GM19455 (cell line): ENCODE data around the gene GSTP1.
A peak's percentile ranks its signal among the peaks of the same experiment; 100 is the strongest.
"Not testable (repeated sequence)": the region's sequence is repeated elsewhere in the genome, so short reads cannot be mapped to it uniquely, and the experiment has no call there.

Source experiments
- ATAC-seq: cut with Tn5 transposase; IDR thresholded peaks from one replicate; pipeline ENCODE4 v1.9.1; 2021; ENCODE audit not compliant: unreplicated experiment

Gene GSTP1

DNA sequence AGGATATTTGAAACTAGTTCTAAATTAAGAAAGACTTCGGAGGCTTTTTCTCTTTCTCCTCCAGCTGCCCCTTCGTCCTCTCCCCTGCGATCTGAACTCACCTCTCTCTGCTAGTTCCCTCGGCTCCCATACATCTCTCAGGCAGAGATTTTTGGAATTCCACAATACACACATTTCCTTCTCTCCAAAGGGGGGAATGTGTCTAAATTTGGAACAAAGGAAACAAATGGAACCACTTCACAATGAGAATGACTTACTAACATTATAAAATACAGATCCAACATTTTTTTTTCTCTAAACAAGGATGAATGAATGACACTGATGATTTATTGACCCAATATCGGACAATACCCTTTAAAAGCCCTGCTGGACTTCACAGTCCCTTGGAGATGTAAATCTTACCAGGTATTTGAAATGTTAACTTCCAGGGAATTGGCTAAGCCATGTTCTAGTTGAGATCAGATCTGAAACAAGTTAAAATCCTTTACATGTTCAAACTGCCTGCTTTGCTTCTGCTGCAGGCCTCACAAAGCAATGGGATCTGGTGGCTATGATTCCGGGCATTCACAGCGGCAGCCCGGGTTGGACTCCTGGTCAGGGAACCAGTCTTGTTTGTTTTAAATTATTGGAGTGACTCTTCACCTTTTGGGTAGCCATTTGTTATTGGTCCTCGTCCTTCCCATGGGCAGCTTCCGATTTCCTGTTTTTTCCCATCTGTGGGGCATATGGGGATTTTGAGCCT is 20.5 kb upstream of the GSTP1 start:
- no peak for ATAC-seq

- ATAC-seq = not testable (repeated sequence)
Observed at GRCh38 chr11:67563705-67564114, 19.9 kb upstream of the GSTP1 start.

DNA sequence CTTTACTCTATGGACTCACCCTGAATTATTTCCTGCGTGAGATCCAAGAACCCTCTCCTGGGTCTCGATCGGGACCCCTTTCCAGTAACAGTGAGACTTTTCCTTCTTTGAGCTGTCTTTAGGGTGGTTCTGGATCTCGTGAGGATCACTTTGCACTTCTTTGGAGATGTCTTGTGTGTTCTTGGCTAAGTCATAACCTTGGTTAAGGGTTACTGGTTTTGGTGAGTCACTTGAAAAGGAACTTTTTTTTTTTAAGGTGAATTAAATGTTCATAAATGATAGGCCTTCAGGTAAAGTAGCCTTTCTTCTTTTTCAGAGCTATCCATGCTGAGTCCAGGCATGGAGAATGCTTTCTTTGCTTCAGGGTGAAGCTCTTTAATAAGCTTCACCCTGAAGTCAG is 19.4 kb upstream of the GSTP1 start:
- ATAC-seq = no peak

- ATAC-seq = no peak
Observed at GRCh38 chr11:67571443-67571842, 12.2 kb upstream of the GSTP1 start.

- ATAC-seq = no peak
Observed at GRCh38 chr11:67572305-67572704, 11.3 kb upstream of the GSTP1 start.

GRCh38 chr11:67572747-67573419 is 10.7 kb upstream of the GSTP1 start:
- ATAC-seq = no peak

DNA sequence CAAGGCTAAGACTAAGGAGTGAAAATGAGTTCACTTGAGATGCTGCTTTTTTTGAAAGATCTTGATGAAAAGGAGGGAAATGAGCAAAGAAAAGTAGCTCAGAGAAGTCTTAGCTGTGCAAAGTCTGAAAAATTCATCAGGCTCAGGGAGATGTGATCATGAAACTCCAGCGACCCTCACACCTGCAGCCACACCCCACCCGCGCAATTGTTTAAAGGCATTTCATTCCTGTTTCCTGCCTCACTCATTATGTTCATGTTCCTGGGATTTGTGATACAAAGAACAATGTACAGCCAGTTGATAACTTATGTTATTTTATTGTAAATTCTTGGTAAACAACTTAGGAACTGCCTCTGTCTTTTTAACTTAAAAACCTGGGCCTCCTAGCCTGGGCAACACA is 8.7 kb upstream of the GSTP1 start:
- ATAC-seq = no peak

DNA sequence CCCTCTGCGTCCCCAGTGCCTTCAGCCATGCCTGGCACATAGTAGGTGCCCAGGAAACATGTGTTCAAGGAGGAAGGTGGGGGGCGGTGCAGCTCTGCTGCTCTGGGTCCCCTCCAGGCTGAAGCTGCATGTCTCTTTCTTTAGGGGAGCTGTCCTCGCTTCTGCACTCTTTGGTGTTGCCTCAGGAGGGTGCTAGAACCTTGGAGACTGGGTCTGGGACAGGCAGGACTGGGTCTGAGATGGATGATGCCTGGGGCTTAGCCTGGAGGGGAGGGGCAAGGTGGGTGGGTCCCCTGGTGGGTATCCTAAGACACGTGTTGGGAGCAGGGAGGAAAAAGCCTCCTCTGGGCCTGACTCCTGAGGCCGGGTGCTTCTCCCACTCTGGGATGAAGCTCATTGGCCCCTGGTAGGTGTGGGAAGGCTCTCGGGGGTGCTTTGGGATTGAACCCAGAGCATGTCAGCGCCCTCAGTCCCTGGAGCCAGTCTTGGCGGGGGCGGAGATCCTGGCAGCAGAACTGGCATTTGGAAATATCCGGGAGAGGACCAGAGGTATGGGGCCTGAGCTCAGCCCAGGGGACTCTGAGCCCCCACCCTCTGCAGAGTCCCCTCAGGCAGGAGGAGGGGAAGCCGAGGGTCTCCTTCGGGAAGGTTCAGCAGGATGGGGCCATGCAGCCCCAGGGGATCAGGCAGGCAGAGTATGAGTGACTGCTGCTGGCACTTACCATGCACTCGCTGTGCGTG is 6.7 kb upstream of the GSTP1 start:
- no peak for ATAC-seq

DNA sequence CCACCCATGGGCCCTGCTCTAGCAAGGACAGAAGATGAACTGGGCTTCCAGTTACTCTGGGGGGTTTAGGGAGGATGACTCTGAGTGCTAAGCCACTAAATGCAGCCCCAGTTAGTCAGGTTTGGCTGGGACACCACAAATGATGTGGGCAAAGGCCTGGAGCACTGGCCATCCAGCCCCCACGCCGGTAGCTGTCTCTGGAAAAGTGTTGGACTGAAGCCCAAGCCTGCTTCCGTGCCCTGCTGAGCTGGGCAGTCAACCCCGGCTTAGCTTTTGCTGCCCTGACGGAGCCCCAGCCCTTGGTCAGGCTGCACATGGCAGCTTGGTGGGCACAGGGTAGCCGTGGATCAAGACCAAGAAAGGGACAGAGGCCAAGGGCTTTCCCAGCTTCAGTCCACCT is 5.7 kb upstream of the GSTP1 start:
- no peak for ATAC-seq

- ATAC-seq = no peak
Observed at GRCh38 chr11:67581469-67581868, 2.1 kb upstream of the GSTP1 start.

DNA sequence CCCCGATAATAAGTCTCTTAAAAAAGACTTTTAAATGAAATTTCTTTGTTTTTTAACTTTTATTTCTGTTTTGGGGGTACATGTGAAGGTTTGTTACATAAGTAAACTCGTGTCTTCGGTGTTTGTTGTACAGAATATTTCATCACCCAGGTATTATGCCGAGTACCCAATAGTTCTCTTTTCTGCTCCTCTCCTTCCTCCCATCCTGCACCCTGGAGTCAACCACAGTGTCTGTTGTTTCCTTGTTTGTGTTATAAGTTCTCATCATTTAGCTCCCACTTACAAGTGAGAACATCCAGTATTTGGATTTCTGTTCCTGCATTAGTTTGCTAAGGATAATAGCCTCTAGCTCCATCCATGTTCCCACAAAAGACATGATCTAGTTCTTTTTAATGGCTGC is 1.6 kb upstream of the GSTP1 start:
- ATAC-seq = no peak

- ATAC-seq = peak; percentile 4
Observed at GRCh38 chr11:67584205-67584880, 731 bp downstream of the GSTP1 start.

DNA sequence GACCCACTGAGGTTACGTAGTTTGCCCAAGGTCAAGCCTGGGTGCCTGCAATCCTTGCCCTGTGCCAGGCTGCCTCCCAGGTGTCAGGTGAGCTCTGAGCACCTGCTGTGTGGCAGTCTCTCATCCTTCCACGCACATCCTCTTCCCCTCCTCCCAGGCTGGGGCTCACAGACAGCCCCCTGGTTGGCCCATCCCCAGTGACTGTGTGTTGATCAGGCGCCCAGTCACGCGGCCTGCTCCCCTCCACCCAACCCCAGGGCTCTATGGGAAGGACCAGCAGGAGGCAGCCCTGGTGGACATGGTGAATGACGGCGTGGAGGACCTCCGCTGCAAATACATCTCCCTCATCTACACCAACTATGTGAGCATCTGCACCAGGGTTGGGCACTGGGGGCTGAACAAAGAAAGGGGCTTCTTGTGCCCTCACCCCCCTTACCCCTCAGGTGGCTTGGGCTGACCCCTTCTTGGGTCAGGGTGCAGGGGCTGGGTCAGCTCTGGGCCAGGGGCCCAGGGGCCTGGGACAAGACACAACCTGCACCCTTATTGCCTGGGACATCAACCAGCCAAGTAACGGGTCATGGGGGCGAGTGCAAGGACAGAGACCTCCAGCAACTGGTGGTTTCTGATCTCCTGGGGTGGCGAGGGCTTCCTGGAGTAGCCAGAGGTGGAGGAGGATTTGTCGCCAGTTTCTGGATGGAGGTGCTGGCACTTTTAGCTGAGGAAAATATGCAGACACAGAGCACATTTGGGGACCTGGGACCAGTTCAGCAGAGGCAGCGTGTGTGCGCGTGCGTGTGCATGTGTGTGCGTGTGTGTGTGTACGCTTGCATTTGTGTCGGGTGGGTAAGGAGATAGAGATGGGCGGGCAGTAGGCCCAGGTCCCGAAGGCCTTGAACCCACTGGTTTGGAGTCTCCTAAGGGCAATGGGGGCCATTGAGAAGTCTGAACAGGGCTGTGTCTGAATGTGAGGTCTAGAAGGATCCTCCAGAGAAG is 1.6 kb downstream of the GSTP1 start:
- no peak for ATAC-seq

DNA sequence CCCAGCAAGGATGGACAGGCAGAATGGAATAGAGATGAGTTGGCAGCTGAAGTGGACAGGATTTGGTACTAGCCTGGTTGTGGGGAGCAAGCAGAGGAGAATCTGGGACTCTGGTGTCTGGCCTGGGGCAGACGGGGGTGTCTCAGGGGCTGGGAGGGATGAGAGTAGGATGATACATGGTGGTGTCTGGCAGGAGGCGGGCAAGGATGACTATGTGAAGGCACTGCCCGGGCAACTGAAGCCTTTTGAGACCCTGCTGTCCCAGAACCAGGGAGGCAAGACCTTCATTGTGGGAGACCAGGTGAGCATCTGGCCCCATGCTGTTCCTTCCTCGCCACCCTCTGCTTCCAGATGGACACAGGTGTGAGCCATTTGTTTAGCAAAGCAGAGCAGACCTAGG is 2.3 kb downstream of the GSTP1 start:
- ATAC-seq = no peak

GRCh38 chr11:67586568-67587250 is 3.1 kb downstream of the GSTP1 start:
- no peak for ATAC-seq

DNA sequence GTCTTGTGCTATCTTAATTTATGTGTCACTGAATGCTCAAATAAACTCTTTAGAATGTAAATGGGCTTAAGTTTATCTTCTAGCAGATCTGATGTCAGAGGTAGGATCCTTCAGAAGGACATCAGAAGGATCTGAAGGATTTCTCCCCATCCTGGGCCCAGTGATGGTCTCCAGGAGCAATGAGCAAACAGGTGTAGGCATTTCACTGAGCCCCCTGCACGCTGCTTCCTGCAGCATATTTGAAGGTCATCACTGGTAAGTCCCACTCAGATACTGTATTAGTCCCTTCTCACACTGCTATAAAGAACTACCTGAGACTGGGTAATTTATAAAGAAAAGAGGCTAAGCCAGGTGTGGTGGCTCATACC is 4.5 kb downstream of the GSTP1 start:
- ATAC-seq = no peak

DNA sequence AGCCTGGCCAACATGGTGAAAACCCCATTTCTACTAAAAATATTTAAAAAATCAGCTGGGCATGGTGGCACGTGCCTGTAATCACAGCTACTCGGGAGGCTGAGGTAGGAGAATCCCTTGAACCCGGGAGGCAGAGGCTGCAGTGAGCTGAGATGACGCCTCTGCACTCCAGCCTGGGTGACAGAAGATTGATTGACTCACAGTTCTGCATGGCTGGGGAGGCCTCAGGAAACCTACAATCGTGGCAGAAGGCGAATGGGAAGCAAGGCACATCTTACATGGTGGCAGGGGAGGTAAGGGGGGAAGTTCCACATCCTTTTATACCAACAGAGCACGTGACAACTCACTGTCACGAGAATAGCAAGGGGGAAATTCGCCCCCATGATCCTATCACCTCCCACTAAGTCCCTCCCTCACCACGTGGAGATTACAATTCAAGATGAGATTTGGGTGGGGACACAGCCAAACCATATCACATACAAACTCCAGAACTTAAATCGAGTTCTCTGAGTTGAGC is 5.3 kb downstream of the GSTP1 start:
- ATAC-seq = not testable (repeated sequence)

DNA sequence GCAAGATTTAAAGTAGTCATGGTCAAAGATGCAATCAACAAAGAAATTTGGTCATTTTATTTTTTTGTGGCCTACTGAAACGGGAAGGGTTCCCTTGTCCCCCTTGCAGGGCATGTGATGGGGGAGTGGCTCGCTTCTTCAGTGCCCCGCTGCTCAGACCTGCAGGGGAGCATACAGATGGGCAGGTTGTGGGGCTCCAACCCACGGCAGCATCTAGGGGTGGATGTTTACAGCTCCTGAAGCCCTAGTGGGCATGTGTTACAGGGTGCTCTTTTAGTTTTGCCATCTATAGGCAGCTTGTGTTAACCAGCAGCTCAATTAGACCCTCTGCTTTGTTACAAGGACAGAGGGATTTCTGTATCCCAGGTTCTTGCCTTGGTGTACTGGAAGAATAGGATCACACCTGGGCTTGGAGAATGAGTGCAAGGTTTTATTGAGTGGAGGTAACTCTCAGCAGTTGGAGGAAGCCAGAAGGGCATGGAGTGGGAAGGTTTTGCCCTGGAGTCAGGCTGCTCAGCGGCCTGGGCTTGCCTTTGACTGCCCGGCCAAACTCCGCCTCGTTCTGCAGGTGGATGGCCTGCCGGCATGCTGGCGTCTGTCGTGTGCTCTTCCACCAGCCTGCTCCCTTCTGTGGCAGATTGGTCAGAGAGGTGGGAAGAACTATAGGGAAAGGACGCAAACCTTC is 9.4 kb downstream of the GSTP1 start:
- no peak for ATAC-seq

- no peak for ATAC-seq
Observed at GRCh38 chr11:67593565-67593905, 9.9 kb downstream of the GSTP1 start.
